GM12801 (cell line): Measurements from ENCODE around the gene MNAT1.

ENCODE experiments used
- TF ChIP-seq, protein P1 (sequence below): IDR thresholded peaks from one replicate; pipeline ENCODE4 v1.5.1; 2011; ENCODE audit warnings: control low read depth; ENCODE audit not compliant: insufficient read length; ENCODE audit errors: extremely low read depth

MNAT1 gene

DNA sequence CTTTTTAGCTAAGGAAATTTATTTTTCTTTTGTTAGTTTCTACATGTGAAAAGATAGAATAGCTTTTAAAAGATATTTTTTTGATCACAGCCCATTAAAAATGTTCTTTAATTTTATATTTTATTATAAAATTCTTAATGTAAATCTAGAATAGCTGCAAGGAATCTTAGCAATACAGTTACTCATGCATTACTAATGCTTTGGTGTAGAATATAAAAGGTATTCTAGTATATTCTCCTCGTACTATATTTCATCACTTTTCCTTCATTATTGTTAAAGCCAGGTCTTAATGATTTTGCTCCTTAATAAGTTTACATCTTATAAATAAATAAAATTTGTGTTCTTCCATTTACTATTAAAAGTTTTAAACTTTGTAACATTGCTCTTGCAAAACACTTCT lies 82.6 kb downstream of the MNAT1 start:
- TF ChIP-seq, protein P1, sequence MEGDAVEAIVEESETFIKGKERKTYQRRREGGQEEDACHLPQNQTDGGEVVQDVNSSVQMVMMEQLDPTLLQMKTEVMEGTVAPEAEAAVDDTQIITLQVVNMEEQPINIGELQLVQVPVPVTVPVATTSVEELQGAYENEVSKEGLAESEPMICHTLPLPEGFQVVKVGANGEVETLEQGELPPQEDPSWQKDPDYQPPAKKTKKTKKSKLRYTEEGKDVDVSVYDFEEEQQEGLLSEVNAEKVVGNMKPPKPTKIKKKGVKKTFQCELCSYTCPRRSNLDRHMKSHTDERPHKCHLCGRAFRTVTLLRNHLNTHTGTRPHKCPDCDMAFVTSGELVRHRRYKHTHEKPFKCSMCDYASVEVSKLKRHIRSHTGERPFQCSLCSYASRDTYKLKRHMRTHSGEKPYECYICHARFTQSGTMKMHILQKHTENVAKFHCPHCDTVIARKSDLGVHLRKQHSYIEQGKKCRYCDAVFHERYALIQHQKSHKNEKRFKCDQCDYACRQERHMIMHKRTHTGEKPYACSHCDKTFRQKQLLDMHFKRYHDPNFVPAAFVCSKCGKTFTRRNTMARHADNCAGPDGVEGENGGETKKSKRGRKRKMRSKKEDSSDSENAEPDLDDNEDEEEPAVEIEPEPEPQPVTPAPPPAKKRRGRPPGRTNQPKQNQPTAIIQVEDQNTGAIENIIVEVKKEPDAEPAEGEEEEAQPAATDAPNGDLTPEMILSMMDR: no peak

DNA sequence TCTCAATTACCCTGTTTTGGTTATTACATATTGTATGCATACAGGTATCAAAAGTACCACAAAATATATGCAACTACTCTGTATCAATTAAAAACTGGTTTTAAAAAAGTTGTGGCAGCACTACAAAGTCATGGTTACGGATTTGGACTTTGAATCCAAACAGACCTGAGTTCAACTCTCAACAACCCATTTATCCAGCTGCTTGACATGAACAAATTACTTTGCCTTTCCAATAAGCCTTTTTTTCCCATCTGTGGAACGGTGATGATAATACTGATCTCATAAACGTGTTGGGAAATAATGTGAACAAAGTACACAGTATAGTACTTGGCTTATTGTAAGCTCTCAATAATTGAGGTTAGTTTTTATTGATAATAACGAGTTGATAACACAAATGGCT lies 85.0 kb downstream of the MNAT1 start:
- TF ChIP-seq, protein P1: no peak

DNA sequence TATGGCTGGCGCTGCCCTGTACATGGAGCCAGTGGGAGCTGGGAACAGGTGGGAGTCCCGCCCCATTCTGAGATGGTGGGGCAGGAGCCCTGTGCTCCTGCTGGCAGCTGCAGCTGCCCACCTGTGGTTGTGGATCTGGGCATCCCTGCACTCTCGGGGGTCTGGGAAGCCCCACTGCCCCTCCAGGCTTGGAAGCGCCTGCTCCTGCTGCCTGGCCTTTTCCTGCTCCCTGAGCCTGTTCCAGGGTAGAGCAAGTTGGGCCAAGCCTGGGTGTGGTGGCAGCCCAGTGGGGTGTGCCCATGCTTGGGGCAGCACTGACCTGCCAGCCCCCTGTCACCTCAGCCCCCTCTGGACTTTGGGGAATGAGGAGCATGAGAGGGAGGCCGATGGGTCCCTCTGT lies 104.0 kb downstream of the MNAT1 start:
- TF ChIP-seq, protein P1: no peak

DNA sequence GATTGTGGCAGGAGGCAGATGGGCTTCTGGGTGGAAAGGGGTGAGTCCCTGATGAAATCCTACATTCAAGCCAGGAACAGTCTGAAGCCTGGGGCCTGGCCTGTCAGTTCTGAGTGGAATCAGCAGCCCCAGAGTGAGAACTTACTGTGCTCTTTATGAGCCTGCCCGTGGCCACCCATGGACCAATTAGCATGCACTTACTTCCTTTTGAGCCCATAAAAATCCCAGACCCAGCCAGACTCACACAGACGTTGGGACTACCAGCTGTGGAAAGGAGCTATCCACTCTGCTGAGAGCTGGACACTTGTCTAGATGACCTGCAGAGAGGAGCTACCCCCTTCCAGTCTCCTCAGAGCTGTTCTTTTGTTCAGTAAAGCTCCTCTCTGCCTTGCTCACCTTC lies 104.5 kb downstream of the MNAT1 start:
- TF ChIP-seq, protein P1: no peak

DNA sequence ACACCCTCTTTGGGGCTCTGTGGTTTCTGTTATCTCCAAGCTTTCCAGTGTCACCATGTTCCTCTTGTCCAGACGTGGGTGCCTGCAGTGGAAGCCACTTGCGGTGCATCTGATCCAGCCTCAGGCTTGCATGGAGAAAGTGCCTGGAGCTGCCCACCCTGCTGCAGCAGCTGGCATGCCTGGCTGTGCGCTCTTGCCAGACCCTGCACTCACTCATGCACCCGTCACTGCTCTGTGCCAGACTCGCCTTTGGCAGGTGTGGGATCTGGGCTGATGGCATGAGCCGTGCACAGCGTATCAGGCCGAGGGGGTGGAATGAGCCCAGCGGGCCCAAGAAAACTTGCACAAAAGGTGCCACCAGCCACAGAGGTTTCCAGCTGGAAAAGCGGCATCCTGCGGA lies 105.1 kb downstream of the MNAT1 start:
- TF ChIP-seq, protein P1: no peak

DNA sequence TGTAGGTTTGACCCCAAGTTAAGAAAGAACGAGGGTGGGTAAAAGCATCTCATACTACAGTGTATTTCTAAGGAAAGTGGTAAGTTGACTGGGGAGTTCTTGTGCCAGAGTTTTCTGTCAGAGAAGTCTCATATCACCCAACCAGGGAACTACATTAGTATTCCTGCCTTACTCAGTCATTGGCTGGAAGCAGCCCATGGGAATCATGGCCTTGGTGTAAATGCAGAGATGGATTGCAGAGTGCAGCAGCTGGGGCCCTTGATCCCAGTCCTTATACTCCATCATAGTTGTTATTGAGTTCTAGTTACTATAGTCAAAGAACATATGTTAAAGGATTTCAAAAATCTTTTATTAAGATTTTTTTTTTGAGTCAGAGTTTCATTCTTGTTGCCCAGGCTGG lies 105.8 kb downstream of the MNAT1 start:
- TF ChIP-seq, protein P1: no peak

DNA sequence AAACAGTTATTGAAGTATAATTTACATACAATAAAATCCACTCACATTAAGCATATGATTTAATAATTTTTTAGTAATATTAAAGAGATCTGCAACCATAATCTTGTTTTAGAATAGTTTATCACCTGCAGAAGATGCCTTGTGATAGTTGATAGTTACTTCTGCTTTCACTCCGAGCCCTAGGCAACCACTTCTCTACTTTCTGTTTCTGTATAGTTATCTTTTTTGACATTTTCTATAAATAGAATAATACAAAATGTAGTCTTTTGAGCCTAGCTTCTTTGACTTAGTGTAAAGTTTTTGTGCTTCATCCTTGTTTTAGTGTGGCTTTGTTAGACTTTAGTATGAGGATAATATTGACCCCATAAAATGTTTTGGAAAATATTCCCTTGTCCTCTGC lies 111.0 kb downstream of the MNAT1 start:
- TF ChIP-seq, protein P1: no peak

DNA sequence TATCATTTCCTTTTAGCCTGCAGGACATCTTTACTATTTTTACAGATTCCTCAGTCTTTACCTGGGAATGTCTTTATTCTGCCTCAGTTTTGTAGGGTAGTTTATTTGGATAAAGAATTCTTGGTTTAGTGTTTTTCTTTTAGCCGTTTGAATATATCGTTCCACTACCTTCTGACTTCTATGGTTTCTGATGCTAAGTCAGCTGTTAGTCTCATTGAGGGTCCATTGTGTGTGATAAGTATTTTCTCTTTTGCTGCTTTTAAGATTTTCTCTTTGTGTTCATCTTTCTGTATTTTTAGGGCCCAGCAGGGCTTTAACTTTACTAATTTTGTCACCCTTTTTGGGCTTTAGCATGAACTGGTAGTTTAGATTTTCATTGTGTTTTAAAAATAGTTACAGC lies 113.5 kb downstream of the MNAT1 start:
- TF ChIP-seq, protein P1: no peak
